HG03378 (cell line): ENCODE results near the gene MGAT4C.

Experiments used
- ATAC-seq: cut with Tn5 transposase; IDR thresholded peaks from one replicate; pipeline ENCODE4 v1.9.1; 2021; ENCODE audit warnings: mild to moderate bottlenecking, moderate library complexity; ENCODE audit not compliant: unreplicated experiment

The MGAT4C gene

DNA sequence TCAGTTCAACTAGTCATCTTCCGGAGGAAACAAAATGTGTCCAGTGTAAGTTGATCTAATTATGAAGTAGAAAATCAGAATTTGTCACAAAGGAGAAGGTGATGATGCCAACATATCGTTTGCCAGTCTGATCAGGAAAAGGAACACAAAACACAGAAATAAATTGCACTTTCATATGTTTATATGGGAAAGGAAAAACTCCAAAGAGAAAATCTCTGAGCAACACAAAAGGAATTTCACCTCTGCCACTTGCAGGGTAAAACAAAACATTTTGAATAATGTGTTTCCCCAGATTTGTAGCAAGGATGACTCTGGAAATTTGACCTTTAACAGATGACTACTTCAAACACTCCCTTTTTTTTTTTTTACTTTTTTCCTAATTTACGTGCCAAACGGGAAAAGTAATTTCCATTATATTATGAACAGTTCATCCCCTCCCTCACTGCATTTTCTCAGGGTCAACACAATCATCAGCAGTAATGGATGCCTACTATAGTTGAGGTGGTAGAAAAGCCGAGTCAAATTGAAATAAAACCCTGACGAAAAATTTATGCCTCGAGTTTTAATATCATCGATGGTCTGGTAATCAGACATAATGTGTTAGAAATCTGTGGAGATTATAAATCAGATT lies 25.6 kb downstream of the MGAT4C start:
- ATAC-seq = no peak

- no peak for ATAC-seq
Measured at GRCh38 chr12:86229772-86230171, 26.4 kb downstream of the MGAT4C start.

GRCh38 chr12:86228656-86229055 lies 27.5 kb downstream of the MGAT4C start:
- no peak for ATAC-seq

DNA sequence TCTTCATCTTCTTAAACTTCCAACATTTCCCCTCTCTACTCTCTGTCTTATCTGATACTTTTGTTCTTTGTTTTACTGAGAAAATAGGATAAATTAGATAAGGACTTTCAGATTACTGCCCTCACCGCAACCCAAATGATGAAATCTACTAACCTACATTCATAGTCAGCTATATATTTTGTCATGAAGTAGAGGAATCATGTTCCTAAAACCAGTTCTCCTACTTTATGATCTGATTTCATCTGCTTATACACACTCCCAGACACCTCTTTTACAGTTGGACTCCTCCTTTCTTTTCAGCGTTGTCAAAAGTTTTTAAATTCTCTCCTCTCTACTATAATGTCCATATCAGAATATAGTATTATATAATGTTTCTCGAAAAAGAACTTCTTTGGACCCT lies 29.7 kb downstream of the MGAT4C start:
- no peak for ATAC-seq

GRCh38 chr12:86216591-86216990 lies 39.6 kb downstream of the MGAT4C start:
- no peak for ATAC-seq

GRCh38 chr12:86213012-86213411 lies 43.2 kb downstream of the MGAT4C start:
- ATAC-seq = no peak

DNA sequence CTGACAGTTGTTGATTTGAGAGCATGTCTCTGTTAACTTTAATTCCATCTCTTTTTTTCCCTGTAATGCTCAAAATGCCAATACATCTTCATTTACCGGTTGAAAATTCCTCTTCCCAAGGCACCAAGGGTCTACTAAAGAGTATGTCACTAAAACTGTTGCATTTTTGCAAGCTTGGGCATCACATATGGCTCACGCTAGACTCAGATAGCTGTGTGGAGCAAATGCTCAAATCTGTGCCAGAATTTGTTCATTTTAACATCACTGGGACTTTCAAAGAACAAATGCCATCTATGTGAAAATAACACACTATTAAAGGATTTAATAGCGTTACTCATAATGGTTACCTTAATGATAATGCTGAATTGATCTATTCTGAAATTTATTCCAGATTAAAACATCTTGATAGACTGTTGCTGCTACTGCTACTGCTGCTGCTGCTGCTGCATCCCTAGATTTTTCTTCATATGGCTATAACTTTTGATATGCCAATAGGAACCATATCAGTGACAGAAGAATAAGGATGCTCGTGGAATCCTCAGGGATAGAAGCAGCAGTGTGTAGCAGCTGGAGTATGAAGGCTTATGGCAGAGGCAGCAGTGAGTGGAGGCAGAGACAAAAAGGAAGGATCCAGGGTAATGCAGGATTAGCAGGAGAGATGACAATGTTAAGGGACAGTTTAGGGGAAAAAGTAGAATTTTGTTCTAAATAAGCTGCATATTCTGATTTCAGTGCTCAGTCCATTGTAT lies 57.3 kb downstream of the MGAT4C start:
- ATAC-seq = no peak

- ATAC-seq = no peak
Measured at GRCh38 chr12:86196465-86196864, 59.7 kb downstream of the MGAT4C start.

DNA sequence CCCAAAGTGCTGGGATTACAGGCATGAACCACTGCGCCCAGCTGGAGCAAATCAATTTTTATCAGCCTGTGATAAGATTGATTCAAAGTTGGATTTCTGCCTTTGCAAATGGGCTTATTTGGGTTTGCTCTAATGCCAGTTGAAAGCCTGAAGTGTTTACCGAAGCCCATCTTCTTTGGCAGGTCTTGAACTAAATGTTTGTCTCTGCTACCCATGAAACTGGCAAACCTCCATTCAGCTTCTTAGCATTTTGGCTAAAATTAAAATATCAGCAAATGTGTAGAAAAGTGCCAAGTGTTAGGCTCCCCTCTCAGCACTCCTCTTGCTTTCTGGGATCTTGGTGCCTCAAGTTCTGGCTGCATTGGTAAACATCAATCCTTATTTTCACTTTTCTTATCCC lies 61.5 kb downstream of the MGAT4C start:
- ATAC-seq = no peak

- ATAC-seq = no peak
Measured at GRCh38 chr12:86193931-86194330, 62.3 kb downstream of the MGAT4C start.

- ATAC-seq = no peak
Measured at GRCh38 chr12:86188226-86188625, 68.0 kb downstream of the MGAT4C start.

DNA sequence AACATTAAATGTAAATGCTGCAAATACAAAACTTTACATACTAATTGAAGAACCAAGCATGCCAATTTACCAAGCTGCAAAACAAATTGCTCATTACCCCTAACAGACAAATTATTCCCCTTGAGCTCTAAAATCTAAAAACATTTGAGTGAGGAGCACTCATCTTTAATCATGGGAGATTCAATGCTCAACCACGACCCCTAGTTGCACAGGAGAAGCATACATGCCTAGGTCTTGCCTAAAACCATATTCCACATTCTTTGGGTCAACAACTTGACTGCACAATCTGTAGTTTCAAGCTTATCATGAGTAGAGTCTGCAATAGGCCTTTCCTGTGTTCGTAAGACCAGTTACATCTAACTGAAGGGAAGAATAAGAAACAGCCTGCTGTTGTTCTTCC lies 69.7 kb downstream of the MGAT4C start:
- no peak for ATAC-seq

GRCh38 chr12:86179855-86180254 lies 76.3 kb downstream of the MGAT4C start:
- ATAC-seq = no peak

GRCh38 chr12:86174188-86174587 lies 82.0 kb downstream of the MGAT4C start:
- no peak for ATAC-seq

- ATAC-seq = no peak
Measured at GRCh38 chr12:86172913-86173443, 83.2 kb downstream of the MGAT4C start.

DNA sequence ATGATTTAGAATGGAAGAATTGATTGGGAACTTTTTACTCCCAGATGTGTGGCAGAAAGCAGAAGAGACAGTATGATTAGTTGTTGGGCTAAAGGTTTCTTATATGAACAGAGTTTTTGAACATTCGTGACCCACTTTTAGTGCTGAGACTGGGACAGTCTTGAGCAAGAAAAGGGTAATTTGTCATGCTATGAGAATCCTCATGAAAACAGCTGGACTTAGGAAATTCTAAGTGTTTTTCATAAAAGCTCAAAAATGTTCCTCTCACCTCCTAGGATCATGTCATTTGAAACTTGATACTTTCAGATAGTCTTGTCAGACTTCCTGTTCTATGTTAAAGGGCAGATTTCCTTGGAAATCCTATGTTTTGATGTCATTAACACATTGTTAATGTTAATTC lies 86.1 kb downstream of the MGAT4C start:
- ATAC-seq = no peak

DNA sequence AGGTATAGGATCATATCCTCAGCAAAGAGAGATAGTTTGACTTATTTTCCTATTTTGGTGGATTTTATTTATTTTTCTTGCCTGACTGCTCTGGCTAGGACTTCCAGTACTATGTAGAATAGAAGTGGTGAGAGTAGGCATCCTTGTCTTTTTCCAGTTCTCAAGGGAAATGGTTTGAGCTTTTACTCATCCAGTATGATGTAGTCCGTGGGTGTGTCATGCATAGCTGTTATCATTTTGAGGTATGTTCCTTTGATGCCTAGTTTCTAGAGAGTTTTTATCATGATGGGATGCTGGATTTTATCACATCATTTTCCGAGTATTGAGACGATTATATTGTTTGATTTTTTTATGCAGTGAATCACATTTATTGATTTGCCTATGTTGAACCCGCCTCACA lies 97.2 kb downstream of the MGAT4C start:
- no peak for ATAC-seq

DNA sequence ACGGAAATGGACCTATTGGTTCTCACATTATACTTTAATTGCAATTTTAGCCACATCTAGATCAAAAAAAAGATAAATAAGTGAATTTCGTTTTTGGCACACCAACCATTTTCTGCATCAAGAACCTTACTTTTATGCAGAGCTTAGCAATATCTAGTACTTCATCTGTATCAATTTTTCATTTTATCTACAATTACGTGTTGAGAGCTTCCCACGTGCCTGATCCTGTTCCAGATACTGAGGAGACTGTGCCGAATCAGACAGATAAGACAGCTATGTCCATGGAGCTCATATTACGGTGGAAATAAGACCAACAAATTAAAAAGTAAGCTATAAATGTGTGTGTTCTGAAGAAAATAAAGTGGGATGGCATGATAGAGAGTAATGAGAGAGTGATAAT lies 101.6 kb downstream of the MGAT4C start:
- no peak for ATAC-seq

DNA sequence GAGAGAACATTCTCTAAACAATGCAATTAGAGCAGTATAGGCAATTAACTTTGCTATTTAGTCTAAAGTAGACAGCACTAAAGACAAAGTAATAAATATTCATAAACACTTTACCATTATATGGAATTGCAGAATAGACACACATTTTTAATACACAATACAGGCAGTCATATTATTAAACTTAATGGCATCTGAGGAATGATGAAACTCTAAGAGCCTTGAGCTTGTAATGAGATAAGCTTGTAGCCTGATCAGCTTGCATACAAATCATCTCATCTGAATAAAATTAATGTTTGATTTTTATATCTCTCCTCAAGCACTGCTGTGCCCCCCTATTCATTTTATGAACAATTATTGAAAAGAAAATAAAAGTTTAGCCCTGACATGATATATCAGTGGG lies 107.6 kb downstream of the MGAT4C start:
- ATAC-seq = no peak

GRCh38 chr12:86148071-86148470 lies 108.1 kb downstream of the MGAT4C start:
- ATAC-seq = no peak

GRCh38 chr12:86145156-86145555 lies 111.0 kb downstream of the MGAT4C start:
- no peak for ATAC-seq

GRCh38 chr12:86143162-86143561 lies 113.0 kb downstream of the MGAT4C start:
- ATAC-seq = no peak
